Adrenal gland (tissue), 12 donors: ENCODE measurements around the gene YBX1. TPM values are rescaled to one million over a fixed set of nuclear protein-coding genes. Genes with fewer than 3 reads are reported as not detected.
"Not testable (repeated sequence)": the region's sequence is repeated elsewhere in the genome, so short reads cannot be mapped to it uniquely, and the experiment has no call there.

Experiments
- DNase-seq, 7 donors: peaks; one replicate each; pipeline ENCODE4 v3.0.0-alpha.2; 2019 to 2020
- H3K27ac ChIP-seq, 5 donors: fragments of 200-600 bp; sonication (generic) in 4 of 5; 1 replicate in 3 of 5; 2 replicates in 2 of 5; pipeline versions ENCODE4 v1.5.1 to v1.8.0; 2016 to 2020; ENCODE audit warnings: mild to moderate bottlenecking in 1 of 5
- H3K27me3 ChIP-seq: fragments of 200-600 bp; 2 replicates; pipeline ENCODE4 v1.8.0; 2021
- H3K36me3 ChIP-seq, 2 donors: fragments of 200-600 bp; replicated peaks in 1 of 2; 1 replicate in 1 of 2; 2 replicates in 1 of 2; pipeline versions ENCODE4 v1.5.1 to v1.8.0; 2018 to 2022
- H3K4me1 ChIP-seq, 2 donors: fragments of 200-600 bp; replicated peaks in 1 of 2; 1 replicate in 1 of 2; 2 replicates in 1 of 2; pipeline versions ENCODE4 v1.5.1 to v1.8.0; 2018 to 2021
- H3K4me3 ChIP-seq, 4 donors: fragments of 200-600 bp; sonication (generic) in 3 of 4; one replicate each; pipeline ENCODE4 v1.5.1; 2016 to 2018
- H3K9me3 ChIP-seq, 3 donors: fragments of 200-600 bp; sonication (generic) in 1 of 3; replicated peaks in 1 of 3; 1 replicate in 2 of 3; 2 replicates in 1 of 3; pipeline versions ENCODE4 v1.5.1 to v1.8.0; 2016 to 2021
- CTCF ChIP-seq, 6 experiments: fragments of 450-650 bp in 4 of 6; fragments of 200-600 bp in 2 of 6; sonication (generic) in 1 of 6; IDR thresholded peaks; 1 replicate in 5 of 6; 2 replicates in 1 of 6; pipeline versions ENCODE4 v1.5.1 to v1.8.0; 2016 to 2021; ENCODE audit warnings: antibody characterized with exemption in 6 of 6, mild to moderate bottlenecking in 2 of 6, moderate library complexity in 1 of 6
- POLR2A ChIP-seq, 2 donors: fragments of 450-650 bp; IDR thresholded peaks; one replicate each; pipeline ENCODE4 v1.6.1; 2017; ENCODE audit warnings: antibody characterized with exemption in 2 of 2, mild to moderate bottlenecking in 2 of 2, moderate library complexity in 1 of 2
- WGBS, 4 donors: extraction: QIAGEN DNeasy Blood & Tissue Kit in 2 of 4; methylation state at CpG; one replicate each; pipeline versions ENCODE4 v1.1.5 to v1.1.7; 2013 to 2017; 5-methylcytosine and 5-hydroxymethylcytosine counted together
- intact Hi-C, 2 donors: fragments of 100-400 bp; cut with DNase I; formaldehyde crosslinking; loops; one replicate each; pipeline versions ENCODE4 v1.14.1 to v1.15.0; 2022 to 2023
- polyA plus RNA-seq, 3 donors: library from polyadenylated mRNA; stranded (reverse); fragments of 200-250 nt in 2 of 3; fragments of 350-450 nt in 1 of 3; fragmentation: Illumina TruSeq in 1 of 3; extraction: RNeasy Lipid Tissue Mini Kit (QIAGEN cat#74804) in 1 of 3; gene quantifications; one replicate each; pipeline ENCODE4 v1.2.3, GENCODE V29; 2013 to 2014
- total RNA-seq, 9 donors: library from RNA; depleted of rRNA in 4 of 9; stranded (reverse); fragments of >200 nt in 4 of 9; fragments of 120-200 nt in 1 of 9; fragmentation: NEBNext Ultra II Directional in 1 of 9; extraction: Animal tissue kit (Norgen Biotek cat#: 25700) in 1 of 9; gene quantifications; one replicate each; pipeline versions ENCODE4 v1.1.0 to v1.2.4, GENCODE V29; 2013 to 2023
- donor health status: healthy with polysubstance abuse.
- donor health status: Bipolar disorder and iron deficiency.
- donor health status: DM: yes; HTN: yes; CAD: no.
- donor health status: DM: no; HTN: no; CAD: no.
- donor health status: DM: no; HTN: no; CAD: no.
- donor health status: DM: yes; HTN: yes; CAD: no.

The YBX1 gene
- total and polyA plus RNA-seq, 12 donors = 281 to 995 (median 338) TPM

- H3K4me3 ChIP-seq = no peak overlapping the region
- DNase-seq = no peak
- intact Hi-C loops = no loop called here
- TF ChIP-seq CTCF (IDR thresholded peaks at IDR 0.05) (no peak), POLR2A (IDR thresholded peaks at IDR 0.05) (no peak)
- H3K36me3 ChIP-seq = peaks cover 0 to 57% of the 10 kb centered on the region in 2 donors
- no peaks in the 10 kb centered on the region for H3K4me1 ChIP-seq
- no peak overlapping the region for H3K27ac ChIP-seq
- H3K9me3 ChIP-seq = no peaks in the 10 kb centered on the region
- WGBS, 4 donors = 93 to 96% (median 96%) methylated on average over 7 of the region's 7 CpGs
- no peaks in the 10 kb centered on the region for H3K27me3 ChIP-seq
These were observed 21.8 kb downstream of the YBX1 start for GRCh38 chr1:42703888-42704464.

- 94 to 100% (median 99%) methylated on average over 3 of the region's 3 CpGs for WGBS, 4 donors
- H3K4me3 ChIP-seq, intact Hi-C loops, H3K27me3 ChIP-seq, H3K27ac ChIP-seq, H3K4me1 ChIP-seq, H3K36me3 ChIP-seq, DNase-seq: not testable (repeated sequence)
- H3K9me3 ChIP-seq = peaks cover 0 to 16% (median 0%) of the 10 kb centered on the region in 3 donors
These were observed 30.6 kb downstream of the YBX1 start for GRCh38 chr1:42712808-42713207.

- H3K36me3 ChIP-seq = no peaks in the 10 kb centered on the region
These were observed 31.1 kb downstream of the YBX1 start for GRCh38 chr1:42713293-42713692.

GRCh38 chr1:42714441-42714840 lies 32.2 kb downstream of the YBX1 start:
- H3K36me3 ChIP-seq, H3K27ac ChIP-seq, H3K27me3 ChIP-seq, intact Hi-C loops, H3K4me3 ChIP-seq, DNase-seq, H3K4me1 ChIP-seq: not testable (repeated sequence)
- H3K9me3 ChIP-seq = peaks cover 0 to 16% (median 0%) of the 10 kb centered on the region in 3 donors

More at GRCh38 chr1:42713293-42713692, 31.1 kb downstream of the YBX1 start:
- TF ChIP-seq POLR2A (IDR thresholded peaks at IDR 0.05) = no peak
- Histone ChIP-seq H3K27ac (no peak overlapping the region), H3K4me1 (no peaks in the 10 kb centered on the region), H3K27me3 (no peaks in the 10 kb centered on the region), H3K9me3 (peaks cover 0 to 16% (median 0%) of the 10 kb centered on the region in 3 donors), H3K4me3 (no peak overlapping the region)
- no peak for DNase-seq
- intact Hi-C loops = no loop called here

GRCh38 chr1:42720868-42721267 lies 38.6 kb downstream of the YBX1 start:
- H3K27ac ChIP-seq = no peak overlapping the region
- no peak overlapping the region for H3K4me3 ChIP-seq
- H3K27me3 ChIP-seq = no peaks in the 10 kb centered on the region
- WGBS, 4 donors = 90 to 100% (median 97%) methylated on average over 1 of the region's 1 CpG
- H3K36me3 ChIP-seq = no peaks in the 10 kb centered on the region
- intact Hi-C loops = no loop called here
- DNase-seq = no peak
- no peaks in the 10 kb centered on the region for H3K9me3 ChIP-seq
- TF ChIP-seq CTCF (IDR thresholded peaks at IDR 0.05) = no peak
- no peak for TF ChIP-seq POLR2A (IDR thresholded peaks at IDR 0.05)
- H3K4me1 ChIP-seq = no peaks in the 10 kb centered on the region

- WGBS, 4 donors = 91 to 95% (median 92%) methylated on average over 3 of the region's 3 CpGs
- no peaks in the 10 kb centered on the region for H3K36me3 ChIP-seq
- no peak overlapping the region for H3K27ac ChIP-seq
- no peaks in the 10 kb centered on the region for H3K9me3 ChIP-seq
- TF ChIP-seq POLR2A (IDR thresholded peaks at IDR 0.05) (no peak), CTCF (IDR thresholded peaks at IDR 0.05) (no peak)
- no peak overlapping the region for H3K4me3 ChIP-seq
- DNase-seq = no peak
- no peaks in the 10 kb centered on the region for H3K4me1 ChIP-seq
- H3K27me3 ChIP-seq = no peaks in the 10 kb centered on the region
- intact Hi-C loops = no loop called here
These were observed 39.7 kb downstream of the YBX1 start for GRCh38 chr1:42721926-42722325.

- 82 to 100% (median 98%) methylated on average over 2 of the region's 2 CpGs for WGBS, 4 donors
These were observed 40.2 kb downstream of the YBX1 start for GRCh38 chr1:42722403-42722802.

More at GRCh38 chr1:42722403-42722802, 40.2 kb downstream of the YBX1 start:
- intact Hi-C loops, DNase-seq, H3K27ac ChIP-seq, H3K4me1 ChIP-seq, H3K36me3 ChIP-seq, H3K4me3 ChIP-seq, H3K9me3 ChIP-seq, H3K27me3 ChIP-seq: not testable (repeated sequence)
